Fibroblast of mammary gland (primary cell): Measurements from ENCODE around the gene WNT9B.

ENCODE experiments used
- DNase-seq: peaks from one replicate; pipeline ENCODE4 v3.0.0-alpha.2; 2010; ENCODE audit warnings: low read depth
- H3K4me3 ChIP-seq: 2 replicates; pipeline ENCODE4 v1.5.1; 2011; ENCODE audit warnings: low read depth, mild to moderate bottlenecking, low read length, moderate library complexity; ENCODE audit not compliant: control insufficient read depth
- CTCF ChIP-seq: conservative IDR thresholded peaks from 2 replicates; pipeline ENCODE4 v1.5.1; 2011; ENCODE audit warnings: low read depth, low read length, inconsistent platforms; ENCODE audit not compliant: control insufficient read depth, insufficient read depth

WNT9B gene

GRCh38 chr17:46873941-46874645, 22.7 kb downstream of the WNT9B start:
- no peak overlapping the region for H3K4me3 ChIP-seq
- no peak for DNase-seq
- no peak for TF ChIP-seq CTCF

- no peak for DNase-seq
- H3K4me3 ChIP-seq, result no peak overlapping the region
- no peak for TF ChIP-seq CTCF
These were observed 23.5 kb downstream of the WNT9B start for GRCh38 chr17:46874906-46875305.

GRCh38 chr17:46875849-46876352, 24.5 kb downstream of the WNT9B start:
- DNase-seq, result peak; percentile 1
- no peak for TF ChIP-seq CTCF
- H3K4me3 ChIP-seq, result no peak overlapping the region

GRCh38 chr17:46876353-46876887, 25.0 kb downstream of the WNT9B start:
- DNase-seq, result no peak
- no peak for TF ChIP-seq CTCF
- no peak overlapping the region for H3K4me3 ChIP-seq

GRCh38 chr17:46876926-46877325, 25.5 kb downstream of the WNT9B start:
- H3K4me3 ChIP-seq, result no peak overlapping the region
- TF ChIP-seq CTCF, result no peak
- no peak for DNase-seq

- TF ChIP-seq CTCF, result no peak
- no peak overlapping the region for H3K4me3 ChIP-seq
- no peak for DNase-seq
These were observed 26.1 kb downstream of the WNT9B start for GRCh38 chr17:46877466-46877865.
